GM10248 (cell line): ENCODE measurements around the gene HSD3B7.

Experiments
- CTCF ChIA-PET: fragments of 300-600 bp; sonication (Branson Sonifier 250); formaldehyde crosslinking; extraction: SDS; loops from one replicate; lab custom pipeline; 2021; ENCODE audit warnings: antibody characterized with exemption; lab: Yijun Ruan, JAX
- POLR2A ChIA-PET: fragments of 350-650 bp; sonication (Branson Sonifier 250); formaldehyde crosslinking; extraction: SDS; loops from one replicate; lab custom pipeline; 2020; ENCODE audit warnings: antibody characterized with exemption; lab: Yijun Ruan, JAX
- DNase-seq: peaks from one replicate; pipeline ENCODE4 v3.0.0; 2012; ENCODE audit errors: extremely low spot score
- CTCF ChIP-seq: IDR thresholded peaks from 2 replicates; pipeline ENCODE4 v1.5.1; 2012; ENCODE audit warnings: mild to moderate bottlenecking, low read depth; ENCODE audit errors: extremely low read depth, missing control alignments, control extremely low read depth

The HSD3B7 gene

GRCh38 chr16:31007684-31008083 lies 22.7 kb downstream of the HSD3B7 start:
- no peak for TF ChIP-seq CTCF
- ChIA-PET POLR2A (interaction anchor here (1.4 kb wide), 1 partner anchor 173 kb away, joined by 3 read pairs; no protein-coding TSS in a partner anchor), CTCF (no interaction called here)
- DNase-seq = no peak

- ChIA-PET POLR2A (no interaction called here), CTCF (no interaction called here)
- TF ChIP-seq CTCF = no peak
- DNase-seq = no peak
Measured at GRCh38 chr16:31008149-31008548, 23.1 kb downstream of the HSD3B7 start.

DNA sequence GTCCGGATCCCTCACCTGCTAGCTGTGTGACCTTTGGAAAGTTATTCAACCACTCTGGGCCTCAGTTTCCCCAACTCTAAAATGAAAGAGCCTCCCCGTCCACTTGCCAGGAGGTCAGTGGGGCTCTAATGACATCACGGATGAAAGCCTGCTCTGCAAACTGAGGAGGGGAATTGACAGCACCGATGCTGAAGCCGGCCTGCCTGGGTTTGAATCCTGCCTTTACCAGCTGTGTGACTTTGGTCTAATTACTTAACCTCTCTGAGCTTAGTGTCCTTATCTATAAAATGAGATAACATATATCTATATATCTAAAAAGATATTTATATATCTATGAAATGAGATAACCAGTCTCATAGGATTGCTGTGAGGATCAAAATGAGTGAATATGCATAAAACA lies 23.5 kb downstream of the HSD3B7 start:
- no peak for TF ChIP-seq CTCF
- POLR2A ChIA-PET = no interaction called here
- CTCF ChIA-PET = interaction anchor here (1.1 kb wide), 1 partner anchor 24 kb away, joined by 3 read pairs; no protein-coding TSS in a partner anchor
- DNase-seq = no peak

DNA sequence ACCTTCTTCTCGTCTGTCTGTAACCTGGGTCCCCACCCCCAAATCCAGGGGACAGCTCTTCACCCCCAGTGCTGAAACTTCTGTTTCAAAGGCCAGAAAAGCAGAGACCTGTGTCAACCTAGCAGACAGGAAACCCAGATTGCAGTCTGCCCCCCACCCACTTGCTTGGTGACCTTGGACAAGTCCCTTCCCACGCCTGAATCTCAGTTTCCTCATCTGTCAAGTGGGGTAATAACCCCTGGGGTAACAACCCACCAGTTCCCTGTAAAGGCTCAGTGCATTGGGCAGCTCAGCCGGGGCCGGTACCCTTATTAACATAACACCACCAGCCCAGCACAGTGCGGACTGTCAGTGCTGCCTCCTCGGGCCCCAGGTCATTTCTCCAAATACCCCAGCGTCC lies 24.1 kb downstream of the HSD3B7 start:
- TF ChIP-seq CTCF = no peak
- DNase-seq = no peak
- ChIA-PET POLR2A (no interaction called here), CTCF (interaction anchor here (1.1 kb wide), 1 partner anchor 24 kb away, joined by 3 read pairs; no protein-coding TSS in a partner anchor)

DNA sequence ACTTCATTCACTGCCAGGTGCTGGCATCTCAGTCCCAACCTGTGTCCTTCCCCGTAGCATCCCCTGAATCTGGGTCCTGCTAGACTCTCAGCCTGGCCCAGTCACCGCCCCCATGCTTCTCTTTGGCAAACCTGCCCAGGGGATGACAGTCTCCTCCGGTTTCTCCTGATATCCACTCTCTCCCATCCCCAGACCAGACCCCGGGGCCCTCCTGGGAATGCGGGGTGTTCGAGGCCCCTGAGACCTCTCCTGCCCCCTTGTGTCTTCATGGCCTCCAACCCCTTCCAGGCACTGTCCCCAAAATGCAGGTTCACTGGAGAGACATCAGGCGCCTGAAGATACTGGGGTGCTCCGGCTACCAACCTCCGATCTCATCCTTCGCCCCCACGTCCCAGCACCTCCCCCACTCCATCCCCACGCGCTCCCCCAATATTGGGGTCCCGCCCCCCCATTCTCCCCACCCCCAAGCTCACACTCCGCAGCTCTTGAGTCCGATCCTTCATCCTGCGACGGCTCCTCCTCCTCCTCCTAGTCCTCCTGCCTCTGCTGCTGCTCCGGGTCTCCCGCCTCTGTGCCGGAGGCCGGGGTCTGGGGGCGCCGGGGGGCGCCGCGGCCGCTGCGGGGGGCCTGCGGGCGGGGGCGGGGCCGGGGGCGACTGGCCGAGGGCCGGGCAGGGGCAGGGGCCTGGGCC lies 25.0 kb downstream of the HSD3B7 start:
- POLR2A ChIA-PET = no interaction called here
- CTCF ChIA-PET = no interaction called here
- no peak for DNase-seq

More for the DNA sequence above, 25.0 kb downstream of the HSD3B7 start:
- peak; percentile 9 for TF ChIP-seq CTCF
